Heart left ventricle (tissue), 13 donors: Measurements from ENCODE around the gene ZCCHC7.

Source experiments
- CTCF ChIP-seq, 12 donors: fragments of 200-600 bp; sonication (generic) in 4 of 12; IDR thresholded peaks; one replicate each; pipeline versions ENCODE4 v1.5.0 to v1.8.0; 2018 to 2022; ENCODE audit warnings: antibody characterized with exemption in 12 of 12, mild to moderate bottlenecking in 5 of 12
- POLR2A ChIP-seq, 2 donors: fragments of 450-650 bp; IDR thresholded peaks; one replicate each; pipeline ENCODE4 v1.6.1; 2017; ENCODE audit warnings: antibody characterized with exemption in 2 of 2, mild to moderate bottlenecking in 2 of 2, moderate library complexity in 2 of 2
- donor health status: ischemic (EF 13 %, LVEDD 7.1; RV severe dilation, severe dysfunction).
- donor health status: DM: no; HTN: yes; CAD: no.
- donor health status: DM: no; HTN: no; CAD: no.
- donor health status: ischemic (EF 25% LVEDD 6.9; RV normal size, moderate dysfunction).
- donor health status: ischemic (EF 25% LVEDD 5.7; RV mildly dilated, moderate dysfunction).
- donor health status: ischemic (EF 35%, LVEDD 5.7; RV mildly dilated, moderate dysfunction).
- donor health status: nonischemic (EF 11% LVEDD 7.7; RV severe dilation, severe dysfunction).
- donor health status: DM: yes; HTN: yes; CAD: no.
- donor health status: PGD.
- donor health status: ischemic (EF 29% LVEDD 5.4; RV normal size, mild dysfunction).
- donor health status: nonischemic (EF 23%, LVEDD 6.1; RV moderate dilation, normal function).

GRCh38 chr9:37152365-37152764, 32.0 kb downstream of the ZCCHC7 start:
- no peak for TF ChIP-seq CTCF (IDR thresholded peaks at IDR 0.05)
- no peak for TF ChIP-seq POLR2A (IDR thresholded peaks at IDR 0.05)
